ENCODE measurements around the gene ZNF611.

The ZNF611 gene

GRCh38 chr19:52660981-52661380 is 73.9 kb downstream of the ZNF611 start:
- H3K79me1 ChIP-seq (ENCODE audit: low read depth, low read length): no peaks in the 10 kb centered on the region
- no peak overlapping the region for H4K8ac ChIP-seq (ENCODE audit: low read depth, low read length)
- H3K4me3 ChIP-seq (ENCODE audit: low read length in 2 of 2): no peak overlapping the region
- peaks cover 8 to 86% of the 10 kb centered on the region in 2 donors for H3K36me3 ChIP-seq (replicated peaks in 1 of 2; ENCODE audit: control insufficient read depth in 2 of 2, insufficient read depth in 2 of 2, low read length in 2 of 2)
- H2AK5ac ChIP-seq (ENCODE audit: low read depth, low read length): no peak overlapping the region
- H3K9me3 ChIP-seq (replicated peaks in 1 of 2; ENCODE audit: control insufficient read depth in 2 of 2, insufficient read depth in 1 of 2, low read depth in 1 of 2, low read length in 2 of 2): peaks cover 0 to 14% of the 10 kb centered on the region in 2 donors
- no peak overlapping the region for H2BK120ac ChIP-seq (ENCODE audit: low read depth, low read length)
- H3K23ac ChIP-seq (ENCODE audit: low read depth, low read length, poor library complexity): no peak overlapping the region
- no peak overlapping the region for H2AFZ ChIP-seq (ENCODE audit: low read length)
- H3K18ac ChIP-seq (ENCODE audit: low read length): no peak overlapping the region
- DNase-seq (ENCODE audit: low spot score): no peak
- no peak overlapping the region for H3K27ac ChIP-seq (replicated peaks; ENCODE audit: low read length)
- no peak overlapping the region for H3K4me2 ChIP-seq (ENCODE audit: insufficient read depth, low read length, poor library complexity, severe bottlenecking)
- H2BK15ac ChIP-seq (ENCODE audit: low read length): no peak overlapping the region
- H3K9ac ChIP-seq (ENCODE audit: low read depth, low read length, poor library complexity): no peak overlapping the region
- no peak overlapping the region for H4K91ac ChIP-seq (ENCODE audit: low read depth, low read length, poor library complexity)
- H2BK5ac ChIP-seq (ENCODE audit: low read length): no peak overlapping the region
- WGBS, 2 donors (ENCODE audit: extremely low coverage in 2 of 2, insufficient read length in 2 of 2, insufficient replicate concordance in 1 of 2): no CpG with 5 or more reads among the region's 3 CpGs
- H3K14ac ChIP-seq (ENCODE audit: low read length): no peak overlapping the region
- H2BK12ac ChIP-seq (ENCODE audit: low read length): no peak overlapping the region
- H3K4ac ChIP-seq (ENCODE audit: low read length): no peak overlapping the region
- H3K4me1 ChIP-seq (ENCODE audit: control insufficient read depth in 2 of 2, insufficient read depth in 1 of 2, low read depth in 1 of 2, low read length in 2 of 2): peaks cover 0 to 12% of the 10 kb centered on the region in 2 donors
- no peaks in the 10 kb centered on the region for H3K27me3 ChIP-seq (ENCODE audit: control insufficient read depth in 3 of 3, insufficient read depth in 3 of 3, low read depth in 1 of 3, low read length in 3 of 3)

DNA sequence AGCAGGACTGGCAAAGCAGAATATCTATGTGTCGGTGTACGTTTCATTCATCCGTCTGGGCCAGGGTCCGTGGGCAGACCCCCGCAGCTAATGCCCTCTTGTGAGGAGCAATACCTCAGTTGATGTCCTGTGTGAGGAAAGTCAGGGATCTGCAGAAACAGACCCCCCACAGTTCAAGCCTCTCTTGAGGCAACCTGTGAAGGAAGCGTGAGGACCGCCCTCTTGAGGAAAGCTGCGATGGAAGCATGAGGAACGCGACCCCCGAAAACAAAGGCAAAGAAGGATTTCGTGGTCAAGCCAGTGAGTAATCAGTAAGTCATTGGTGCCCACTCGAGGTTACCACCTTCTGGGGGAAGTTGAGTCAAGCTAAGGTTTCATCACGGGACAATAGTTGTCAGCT is 75.8 kb downstream of the ZNF611 start:
- no peak overlapping the region for H2BK12ac ChIP-seq (ENCODE audit: low read length)
- H2AK5ac ChIP-seq (ENCODE audit: low read depth, low read length): no peak overlapping the region
- H2BK120ac ChIP-seq (ENCODE audit: low read depth, low read length): no peak overlapping the region
- H3K18ac ChIP-seq (ENCODE audit: low read length): no peak overlapping the region
- no peaks in the 10 kb centered on the region for H3K79me1 ChIP-seq (ENCODE audit: low read depth, low read length)
- H3K4me3 ChIP-seq (ENCODE audit: low read length in 2 of 2): no peak overlapping the region
- no CpG with 5 or more reads among the region's 14 CpGs for whole genome bisulfite sequencing, 2 donors (ENCODE audit: extremely low coverage in 2 of 2, insufficient read length in 2 of 2, insufficient replicate concordance in 1 of 2)
- no peak for DNase-seq (ENCODE audit: low spot score)
- peaks cover 0 to 14% of the 10 kb centered on the region in 2 donors for H3K9me3 ChIP-seq (replicated peaks in 1 of 2; ENCODE audit: control insufficient read depth in 2 of 2, insufficient read depth in 1 of 2, low read depth in 1 of 2, low read length in 2 of 2)
- H3K36me3 ChIP-seq (replicated peaks in 1 of 2; ENCODE audit: control insufficient read depth in 2 of 2, insufficient read depth in 2 of 2, low read length in 2 of 2): peaks cover 8 to 94% of the 10 kb centered on the region in 2 donors
- H2AFZ ChIP-seq (ENCODE audit: low read length): no peak overlapping the region
- no peak overlapping the region for H4K8ac ChIP-seq (ENCODE audit: low read depth, low read length)
- no peak overlapping the region for H3K23ac ChIP-seq (ENCODE audit: low read depth, low read length, poor library complexity)
- no peak overlapping the region for H3K27ac ChIP-seq (replicated peaks; ENCODE audit: low read length)
- H3K9ac ChIP-seq (ENCODE audit: low read depth, low read length, poor library complexity): no peak overlapping the region
- H3K14ac ChIP-seq (ENCODE audit: low read length): no peak overlapping the region
- no peak overlapping the region for H4K91ac ChIP-seq (ENCODE audit: low read depth, low read length, poor library complexity)
- no peak overlapping the region for H3K4ac ChIP-seq (ENCODE audit: low read length)
- no peak overlapping the region for H2BK5ac ChIP-seq (ENCODE audit: low read length)
- peaks cover 0 to 2% of the 10 kb centered on the region in 2 donors for H3K4me1 ChIP-seq (ENCODE audit: control insufficient read depth in 2 of 2, insufficient read depth in 1 of 2, low read depth in 1 of 2, low read length in 2 of 2)
- H3K4me2 ChIP-seq (ENCODE audit: insufficient read depth, low read length, poor library complexity, severe bottlenecking): no peak overlapping the region
- no peak overlapping the region for H2BK15ac ChIP-seq (ENCODE audit: low read length)
- no peaks in the 10 kb centered on the region for H3K27me3 ChIP-seq (ENCODE audit: control insufficient read depth in 3 of 3, insufficient read depth in 3 of 3, low read depth in 1 of 3, low read length in 3 of 3)

GRCh38 chr19:52658595-52658994 is 76.2 kb downstream of the ZNF611 start:
- Histone ChIP-seq H4K91ac (ENCODE audit: low read depth, low read length, poor library complexity) (no peak overlapping the region), H2BK15ac (ENCODE audit: low read length) (no peak overlapping the region), H3K4me1 (ENCODE audit: control insufficient read depth in 2 of 2, insufficient read depth in 1 of 2, low read depth in 1 of 2, low read length in 2 of 2) (no peaks in the 10 kb centered on the region), H2AFZ (ENCODE audit: low read length) (no peak overlapping the region), H3K18ac (ENCODE audit: low read length) (no peak overlapping the region), H2BK120ac (ENCODE audit: low read depth, low read length) (no peak overlapping the region), H3K4me3 (ENCODE audit: low read length in 2 of 2) (no peak overlapping the region), H3K23ac (ENCODE audit: low read depth, low read length, poor library complexity) (no peak overlapping the region), H2BK12ac (ENCODE audit: low read length) (no peak overlapping the region), H2BK5ac (ENCODE audit: low read length) (no peak overlapping the region), H3K36me3 (replicated peaks in 1 of 2; ENCODE audit: control insufficient read depth in 2 of 2, insufficient read depth in 2 of 2, low read length in 2 of 2) (peaks cover 8 to 96% of the 10 kb centered on the region in 2 donors), H3K9ac (ENCODE audit: low read depth, low read length, poor library complexity) (no peak overlapping the region), H3K79me1 (ENCODE audit: low read depth, low read length) (no peaks in the 10 kb centered on the region), H2AK5ac (ENCODE audit: low read depth, low read length) (no peak overlapping the region), H3K4me2 (ENCODE audit: insufficient read depth, low read length, poor library complexity, severe bottlenecking) (no peak overlapping the region), H3K27ac (replicated peaks; ENCODE audit: low read length) (no peak overlapping the region), H4K8ac (ENCODE audit: low read depth, low read length) (no peak overlapping the region), H3K4ac (ENCODE audit: low read length) (no peak overlapping the region), H3K14ac (ENCODE audit: low read length) (no peak overlapping the region), H3K27me3 (ENCODE audit: control insufficient read depth in 3 of 3, insufficient read depth in 3 of 3, low read depth in 1 of 3, low read length in 3 of 3) (no peaks in the 10 kb centered on the region), H3K9me3 (replicated peaks in 1 of 2; ENCODE audit: control insufficient read depth in 2 of 2, insufficient read depth in 1 of 2, low read depth in 1 of 2, low read length in 2 of 2) (peaks cover 0 to 18% of the 10 kb centered on the region in 2 donors)
- WGBS, 2 donors (ENCODE audit: extremely low coverage in 2 of 2, insufficient read length in 2 of 2, insufficient replicate concordance in 1 of 2): no CpG with 5 or more reads among the region's 5 CpGs
- DNase-seq (ENCODE audit: low spot score): no peak

GRCh38 chr19:52653161-52653560 is 81.7 kb downstream of the ZNF611 start:
- Histone ChIP-seq H2BK5ac (ENCODE audit: low read length) (no peak overlapping the region), H4K8ac (ENCODE audit: low read depth, low read length) (no peak overlapping the region), H3K36me3 (replicated peaks in 1 of 2; ENCODE audit: control insufficient read depth in 2 of 2, insufficient read depth in 2 of 2, low read length in 2 of 2) (peaks cover 6 to 92% of the 10 kb centered on the region in 2 donors), H2AK5ac (ENCODE audit: low read depth, low read length) (no peak overlapping the region), H3K9me3 (replicated peaks in 1 of 2; ENCODE audit: control insufficient read depth in 2 of 2, insufficient read depth in 1 of 2, low read depth in 1 of 2, low read length in 2 of 2) (peaks cover 0 to 28% of the 10 kb centered on the region in 2 donors), H3K4ac (ENCODE audit: low read length) (no peak overlapping the region), H4K91ac (ENCODE audit: low read depth, low read length, poor library complexity) (no peak overlapping the region), H3K4me3 (ENCODE audit: low read length in 2 of 2) (no peak overlapping the region), H3K14ac (ENCODE audit: low read length) (no peak overlapping the region), H3K27ac (replicated peaks; ENCODE audit: low read length) (no peak overlapping the region), H2BK15ac (ENCODE audit: low read length) (no peak overlapping the region), H2BK120ac (ENCODE audit: low read depth, low read length) (no peak overlapping the region), H2AFZ (ENCODE audit: low read length) (no peak overlapping the region), H3K4me1 (ENCODE audit: control insufficient read depth in 2 of 2, insufficient read depth in 1 of 2, low read depth in 1 of 2, low read length in 2 of 2) (no peaks in the 10 kb centered on the region), H3K23ac (ENCODE audit: low read depth, low read length, poor library complexity) (no peak overlapping the region), H3K27me3 (ENCODE audit: control insufficient read depth in 3 of 3, insufficient read depth in 3 of 3, low read depth in 1 of 3, low read length in 3 of 3) (no peaks in the 10 kb centered on the region), H3K4me2 (ENCODE audit: insufficient read depth, low read length, poor library complexity, severe bottlenecking) (no peak overlapping the region), H3K79me1 (ENCODE audit: low read depth, low read length) (no peaks in the 10 kb centered on the region), H3K18ac (ENCODE audit: low read length) (no peak overlapping the region), H3K9ac (ENCODE audit: low read depth, low read length, poor library complexity) (no peak overlapping the region), H2BK12ac (ENCODE audit: low read length) (no peak overlapping the region)
- no peak for DNase-seq (ENCODE audit: low spot score)
- no CpG with 5 or more reads among the region's 4 CpGs for WGBS, 2 donors (ENCODE audit: extremely low coverage in 2 of 2, insufficient read length in 2 of 2, insufficient replicate concordance in 1 of 2)
